RKO (cell line): ENCODE results near the gene TTC22.

Experiments
- DNase-seq: peaks from one replicate; pipeline ENCODE4 v3.0.0-alpha.2; 2016; ENCODE audit warnings: low spot score

The TTC22 gene

GRCh38 chr1:54808443-54809207 is 7.5 kb upstream of the TTC22 start:
- no peak for DNase-seq

- DNase-seq = no peak
These were observed 6.6 kb upstream of the TTC22 start for GRCh38 chr1:54807756-54808155.

- no peak for DNase-seq
These were observed 5.9 kb upstream of the TTC22 start for GRCh38 chr1:54806931-54807611.

- DNase-seq = no peak
These were observed 4.9 kb upstream of the TTC22 start for GRCh38 chr1:54805981-54806381.

- DNase-seq = no peak
These were observed 4.3 kb upstream of the TTC22 start for GRCh38 chr1:54805466-54805865.

GRCh38 chr1:54804471-54805132 is 3.5 kb upstream of the TTC22 start:
- DNase-seq = no peak

GRCh38 chr1:54803761-54804470 is 2.8 kb upstream of the TTC22 start:
- no peak for DNase-seq

- DNase-seq = no peak
These were observed 853 bp downstream of the TTC22 start for GRCh38 chr1:54800041-54800898.

- no peak for DNase-seq
These were observed 2.1 kb downstream of the TTC22 start for GRCh38 chr1:54798769-54799641.

GRCh38 chr1:54798206-54798605 is 2.9 kb downstream of the TTC22 start:
- no peak for DNase-seq

GRCh38 chr1:54796902-54797301 is 4.2 kb downstream of the TTC22 start:
- DNase-seq = no peak

- no peak for DNase-seq
These were observed 5.2 kb downstream of the TTC22 start for GRCh38 chr1:54795841-54796468.

- peak; percentile 14 for DNase-seq
These were observed 5.8 kb downstream of the TTC22 start for GRCh38 chr1:54795356-54795665.

GRCh38 chr1:54794451-54795355 is 6.4 kb downstream of the TTC22 start:
- peak; percentile 18 for DNase-seq

GRCh38 chr1:54792686-54793282 is 8.3 kb downstream of the TTC22 start:
- DNase-seq = no peak

GRCh38 chr1:54791880-54792522 is 9.1 kb downstream of the TTC22 start:
- DNase-seq = peak; percentile 66

- DNase-seq = no peak
These were observed 12.7 kb downstream of the TTC22 start for GRCh38 chr1:54788459-54788858.

GRCh38 chr1:54787604-54788003 is 13.5 kb downstream of the TTC22 start:
- no peak for DNase-seq
